ENCODE measurements around the gene LRRC47.

DNA sequence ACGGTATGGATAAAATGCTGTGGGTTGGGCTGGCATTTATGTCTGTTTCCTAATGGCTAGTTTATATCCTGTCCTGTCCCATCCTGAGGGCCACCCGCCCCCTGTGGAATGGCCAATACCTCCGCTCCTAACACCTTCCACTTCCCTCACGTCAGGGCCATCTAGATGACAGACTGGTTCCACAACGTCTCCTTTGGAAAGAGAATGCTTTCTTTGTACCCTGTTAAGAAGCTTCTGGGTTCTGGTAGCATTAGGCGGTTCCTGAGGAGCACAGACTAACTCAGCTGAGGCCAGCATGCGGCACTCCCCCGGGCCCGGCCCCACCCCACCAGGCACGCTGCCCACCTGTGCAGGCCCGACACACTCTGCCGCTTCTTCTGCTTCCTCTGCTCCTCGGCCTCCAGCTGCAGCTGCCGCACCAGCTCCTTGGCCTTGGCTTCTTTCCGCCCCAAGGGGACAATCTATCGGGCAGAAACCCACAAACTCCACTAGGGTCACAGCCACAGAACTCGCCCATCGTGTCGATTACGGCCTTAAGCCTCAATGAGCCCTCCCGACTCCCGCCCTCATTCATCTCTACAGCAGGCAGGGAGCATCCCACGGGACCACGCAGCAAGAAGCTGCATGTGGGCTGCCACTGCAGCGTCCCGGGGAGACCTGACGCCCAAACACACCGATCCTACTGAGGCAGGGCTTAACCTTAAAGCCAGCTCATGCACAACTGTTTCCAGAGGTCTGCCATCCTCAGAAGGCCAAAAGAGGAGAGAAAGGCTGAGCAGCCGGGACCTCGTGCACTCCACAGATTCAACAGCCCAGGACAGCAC is 12.4 kb downstream of the LRRC47 start:
- TF ChIP-seq CTCF (IDR thresholded peaks at IDR 0.05): no peak
- TF ChIP-seq POLR2A (IDR thresholded peaks at IDR 0.05): no peak
